Measurements from ENCODE around the gene RER1. TPM values are rescaled to one million over a fixed set of nuclear protein-coding genes. Genes with fewer than 3 reads are reported as not detected.
A peak's percentile ranks its signal among the peaks of the same experiment; 100 is the strongest.

RER1 gene
- total RNA-seq, 2 donors from 2014 or later: 38.8 to 47.2 TPM

DNA sequence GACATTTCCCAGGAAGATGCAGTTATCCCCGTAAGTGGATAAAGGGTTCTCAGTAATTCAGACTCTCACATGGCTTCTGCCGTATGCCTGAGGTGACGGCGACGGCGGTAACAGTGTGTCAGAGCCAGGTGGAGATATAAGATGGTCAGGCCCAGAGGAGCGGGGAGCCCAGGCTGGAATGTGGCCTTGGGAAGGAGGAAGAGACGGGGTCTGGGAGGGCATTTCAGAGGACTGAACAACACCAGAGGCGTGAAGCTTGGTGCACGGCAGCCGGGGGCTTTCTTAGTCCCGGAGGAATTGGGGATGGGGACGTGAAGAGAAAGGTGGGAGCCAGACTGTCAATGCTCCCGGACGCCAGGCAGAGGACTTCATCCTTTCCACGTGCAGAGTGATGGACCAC lies 1.0 kb downstream of the RER1 start:
- H3K9me3 ChIP-seq: no peaks in the 10 kb centered on the region
- peaks cover 22% of the 10 kb centered on the region for H3K36me3 ChIP-seq
- TF ChIP-seq, protein P1, sequence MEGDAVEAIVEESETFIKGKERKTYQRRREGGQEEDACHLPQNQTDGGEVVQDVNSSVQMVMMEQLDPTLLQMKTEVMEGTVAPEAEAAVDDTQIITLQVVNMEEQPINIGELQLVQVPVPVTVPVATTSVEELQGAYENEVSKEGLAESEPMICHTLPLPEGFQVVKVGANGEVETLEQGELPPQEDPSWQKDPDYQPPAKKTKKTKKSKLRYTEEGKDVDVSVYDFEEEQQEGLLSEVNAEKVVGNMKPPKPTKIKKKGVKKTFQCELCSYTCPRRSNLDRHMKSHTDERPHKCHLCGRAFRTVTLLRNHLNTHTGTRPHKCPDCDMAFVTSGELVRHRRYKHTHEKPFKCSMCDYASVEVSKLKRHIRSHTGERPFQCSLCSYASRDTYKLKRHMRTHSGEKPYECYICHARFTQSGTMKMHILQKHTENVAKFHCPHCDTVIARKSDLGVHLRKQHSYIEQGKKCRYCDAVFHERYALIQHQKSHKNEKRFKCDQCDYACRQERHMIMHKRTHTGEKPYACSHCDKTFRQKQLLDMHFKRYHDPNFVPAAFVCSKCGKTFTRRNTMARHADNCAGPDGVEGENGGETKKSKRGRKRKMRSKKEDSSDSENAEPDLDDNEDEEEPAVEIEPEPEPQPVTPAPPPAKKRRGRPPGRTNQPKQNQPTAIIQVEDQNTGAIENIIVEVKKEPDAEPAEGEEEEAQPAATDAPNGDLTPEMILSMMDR (IDR thresholded peaks at IDR 0.05): no peak

DNA sequence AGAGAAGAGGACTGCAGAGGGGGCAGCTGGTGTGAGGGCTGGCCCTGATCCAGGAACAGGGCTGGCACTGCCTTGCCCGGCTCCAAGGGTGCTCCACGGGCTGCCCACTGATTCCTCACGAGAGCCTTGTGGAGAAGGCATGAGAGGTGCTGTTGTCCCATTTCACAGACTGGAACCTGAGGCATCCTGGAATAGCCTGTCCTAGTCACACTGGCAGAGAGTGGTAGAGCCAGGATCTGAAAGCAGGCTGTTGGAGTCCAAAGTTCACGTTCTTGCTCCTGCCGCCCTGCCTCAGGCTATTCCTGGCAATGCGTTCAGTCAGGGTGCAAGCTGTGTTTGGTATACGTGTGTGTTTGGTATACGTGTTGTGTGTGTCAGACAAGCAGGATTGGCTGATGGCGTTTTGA lies 1.8 kb downstream of the RER1 start:
- TF ChIP-seq, protein P1 (IDR thresholded peaks at IDR 0.05): no peak

More for the DNA sequence above, 1.0 kb downstream of the RER1 start:
- H3K27me3 ChIP-seq: no peaks in the 10 kb centered on the region
- H3K27ac ChIP-seq: peak overlapping the region in 1 of 2 donors; percentile 80
- DNase-seq (ENCODE audit: low spot score): no peak
- peaks cover 0 to 39% of the 10 kb centered on the region in 2 donors for H3K4me1 ChIP-seq
- peak overlapping the region in 1 of 2 donors; percentile 90 for H3K4me3 ChIP-seq

GRCh38 chr1:2394220-2394619 lies 2.6 kb downstream of the RER1 start:
- Histone ChIP-seq H3K4me3 (no peak overlapping the region), H3K4me1 (peaks cover 0 to 39% of the 10 kb centered on the region in 2 donors), H3K9me3 (no peaks in the 10 kb centered on the region), H3K36me3 (peaks cover 36% of the 10 kb centered on the region), H3K27me3 (no peaks in the 10 kb centered on the region), H3K27ac (no peak overlapping the region)
- TF ChIP-seq, protein P1 (IDR thresholded peaks at IDR 0.05): no peak
- DNase-seq (ENCODE audit: low spot score): no peak

More for the DNA sequence above, 1.8 kb downstream of the RER1 start:
- no peak for DNase-seq (ENCODE audit: low spot score)
- Histone ChIP-seq H3K27ac (no peak overlapping the region), H3K4me1 (peaks cover 0 to 39% of the 10 kb centered on the region in 2 donors), H3K36me3 (peaks cover 28% of the 10 kb centered on the region), H3K27me3 (no peaks in the 10 kb centered on the region), H3K4me3 (no peak overlapping the region), H3K9me3 (no peaks in the 10 kb centered on the region)

GRCh38 chr1:2394761-2395160 lies 3.1 kb downstream of the RER1 start:
- TF ChIP-seq, protein P1 (IDR thresholded peaks at IDR 0.05): no peak
- Histone ChIP-seq H3K4me1 (peaks cover 0 to 39% of the 10 kb centered on the region in 2 donors), H3K9me3 (no peaks in the 10 kb centered on the region), H3K36me3 (peaks cover 41% of the 10 kb centered on the region), H3K27ac (no peak overlapping the region), H3K27me3 (no peaks in the 10 kb centered on the region), H3K4me3 (no peak overlapping the region)
- no peak for DNase-seq (ENCODE audit: low spot score)

DNA sequence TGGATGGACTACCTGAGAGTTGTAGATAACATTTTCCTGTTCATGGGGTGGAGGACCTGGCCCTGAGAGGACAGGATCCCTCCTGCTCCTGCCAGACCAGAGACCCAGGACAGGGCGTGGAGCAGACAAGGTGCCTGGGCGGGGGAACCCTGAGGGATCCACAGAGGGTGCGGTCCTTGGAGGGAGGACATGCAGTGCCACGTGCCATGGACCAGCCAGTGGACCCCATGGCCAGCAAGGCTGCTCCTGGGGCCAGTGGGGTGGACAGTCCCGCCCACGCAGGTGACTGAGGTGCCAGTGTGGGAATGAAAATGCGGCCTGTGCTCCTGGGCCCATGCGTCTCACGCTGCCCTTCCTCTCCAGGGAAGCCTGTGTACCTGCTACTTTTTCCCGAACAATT lies 3.6 kb downstream of the RER1 start:
- H3K4me1 ChIP-seq: peaks cover 0 to 39% of the 10 kb centered on the region in 2 donors
- TF ChIP-seq, protein P1 (IDR thresholded peaks at IDR 0.05): no peak
- H3K4me3 ChIP-seq: no peak overlapping the region
- H3K36me3 ChIP-seq: peaks cover 46% of the 10 kb centered on the region
- DNase-seq (ENCODE audit: low spot score): no peak
- no peak overlapping the region for H3K27ac ChIP-seq
- no peaks in the 10 kb centered on the region for H3K27me3 ChIP-seq
- no peaks in the 10 kb centered on the region for H3K9me3 ChIP-seq

DNA sequence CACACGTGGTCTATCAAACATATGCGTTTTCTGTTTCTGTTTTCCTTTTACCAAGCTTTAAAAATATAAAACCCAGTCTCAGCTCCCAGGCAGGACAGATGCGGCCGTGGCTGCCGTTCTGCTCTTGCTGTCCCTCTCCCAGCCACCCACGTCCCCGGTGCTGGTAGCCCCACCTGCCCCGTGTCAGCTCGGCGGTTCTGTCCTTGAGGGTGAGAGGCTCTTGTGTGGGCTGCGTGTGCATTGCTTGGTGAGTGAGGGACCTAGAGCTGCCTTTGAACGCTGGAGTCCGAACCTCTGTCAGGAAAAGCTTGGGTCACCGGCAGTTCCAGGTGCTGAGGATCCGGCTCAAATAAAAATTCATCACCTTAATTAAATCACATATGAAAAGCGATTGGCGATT lies 4.4 kb downstream of the RER1 start:
- Histone ChIP-seq H3K9me3 (no peaks in the 10 kb centered on the region), H3K4me1 (peaks cover 0 to 31% of the 10 kb centered on the region in 2 donors), H3K4me3 (no peak overlapping the region), H3K36me3 (peaks cover 54% of the 10 kb centered on the region), H3K27ac (no peak overlapping the region), H3K27me3 (no peaks in the 10 kb centered on the region)
- TF ChIP-seq, protein P1 (IDR thresholded peaks at IDR 0.05): no peak
- no peak for DNase-seq (ENCODE audit: low spot score)
